Neural cell (in vitro differentiated cells): ENCODE data around the gene DUSP2. TPM values are rescaled to one million over a fixed set of nuclear protein-coding genes. Genes with fewer than 3 reads are reported as not detected.

ENCODE experiments used
- H2AFZ ChIP-seq: fragments of 200-600, 300-800 bp; sonication (generic), shearing (Covaris generic); 2 replicates; pipeline ENCODE4 v1.6.0; 2014; ENCODE audit warnings: low read depth, mild to moderate bottlenecking, antibody characterized with exemption, low read length, moderate library complexity
- H3F3A ChIP-seq: fragments of 200-600 bp; shearing (Covaris generic); 2 replicates; pipeline ENCODE4 v1.6.1; 2016; ENCODE audit warnings: mild to moderate bottlenecking, moderate library complexity, mixed read lengths, antibody characterized with exemption, low read length; ENCODE audit not compliant: insufficient read depth, poor library complexity, severe bottlenecking
- H3K27ac ChIP-seq: fragments of 200-600, 300-800 bp; sonication (generic), shearing (Covaris generic); 2 replicates; pipeline ENCODE4 v1.5.1; 2014; ENCODE audit warnings: mild to moderate bottlenecking, low read length, moderate library complexity
- H3K27me3 ChIP-seq: fragments of 300-800, 200-600 bp; sonication (generic), shearing (Covaris generic); 2 replicates; pipeline ENCODE4 v1.6.0; 2014; ENCODE audit warnings: mild to moderate bottlenecking, low read depth, low read length, moderate library complexity; ENCODE audit not compliant: insufficient read depth
- H3K36me3 ChIP-seq: fragments of 300-800, 200-600 bp; sonication (generic), shearing (Covaris generic); 2 replicates; pipeline ENCODE4 v1.5.1; 2014; ENCODE audit warnings: mild to moderate bottlenecking, antibody characterized with exemption, low read length, moderate library complexity; ENCODE audit not compliant: insufficient read depth
- H3K4me2 ChIP-seq: fragments of 300-800, 200-600 bp; sonication (generic), shearing (Covaris generic); 2 replicates; pipeline ENCODE4 v1.6.0; 2014; ENCODE audit warnings: mild to moderate bottlenecking, low read length
- H3K4me3 ChIP-seq: fragments of 300-800, 200-600 bp; sonication (generic), shearing (Covaris generic); 2 replicates; pipeline ENCODE4 v1.5.1; 2014; ENCODE audit warnings: mild to moderate bottlenecking, low read length, moderate library complexity
- H3K79me2 ChIP-seq: fragments of 200-600 bp; shearing (Covaris generic); replicated peaks from 2 replicates; pipeline ENCODE4 v1.6.0; 2014; ENCODE audit warnings: mild to moderate bottlenecking, low read length, moderate library complexity; ENCODE audit not compliant: insufficient read depth
- H3K9ac ChIP-seq: fragments of 300-800, 200-600 bp; sonication (generic), shearing (Covaris generic); 2 replicates; pipeline ENCODE4 v1.6.1; 2016; ENCODE audit warnings: mild to moderate bottlenecking, low read length, mixed read lengths
- H3K9me2 ChIP-seq: fragments of 200-600 bp; shearing (Covaris generic); 2 replicates; pipeline ENCODE4 v1.6.1; 2016; ENCODE audit warnings: mild to moderate bottlenecking, low read length, mixed read lengths; ENCODE audit not compliant: insufficient read depth
- H3K9me3 ChIP-seq: fragments of 200-600, 300-800 bp; sonication (generic), shearing (Covaris generic); 2 replicates; pipeline ENCODE4 v1.6.1; 2016; ENCODE audit warnings: mild to moderate bottlenecking, mixed run types, low read length, moderate library complexity, mixed read lengths
- H4K20me1 ChIP-seq: fragments of 200-600 bp; shearing (Covaris generic); 2 replicates; pipeline ENCODE4 v1.6.1; 2016; ENCODE audit warnings: mild to moderate bottlenecking, mixed run types; ENCODE audit not compliant: insufficient read depth
- CTCF ChIP-seq: fragments of 450-650 bp; IDR thresholded peaks from 2 replicates; pipeline ENCODE4 v1.5.1; 2014; ENCODE audit warnings: antibody characterized with exemption, mild to moderate bottlenecking, moderate library complexity; ENCODE audit not compliant: poor library complexity, severe bottlenecking
- EP300 ChIP-seq: fragments of 450-650 bp; conservative IDR thresholded peaks from 2 replicates; pipeline ENCODE4 v1.6.1; 2014; ENCODE audit warnings: antibody characterized with exemption, mild to moderate bottlenecking, moderate library complexity; ENCODE audit not compliant: poor library complexity, severe bottlenecking
- EZH2 ChIP-seq: fragments of 200-600, 300-800 bp; shearing (Covaris generic), sonication (generic); IDR thresholded peaks from 2 replicates; pipeline ENCODE4 v1.6.1; 2014; ENCODE audit warnings: antibody characterized with exemption, low read length, borderline replicate concordance, mild to moderate bottlenecking; ENCODE audit not compliant: insufficient read depth, poor library complexity, severe bottlenecking
- MXI1 ChIP-seq: fragments of 450-650 bp; conservative IDR thresholded peaks from 2 replicates; pipeline ENCODE4 v1.6.1; 2014; ENCODE audit warnings: antibody characterized with exemption, mild to moderate bottlenecking; ENCODE audit not compliant: poor library complexity, severe bottlenecking
- POLR2AphosphoS5 ChIP-seq: IDR thresholded peaks from 2 replicates; pipeline ENCODE4 v1.6.1; 2012
- RAD21 ChIP-seq: fragments of 450-650 bp; conservative IDR thresholded peaks from 2 replicates; pipeline ENCODE4 v1.6.1; 2014; ENCODE audit warnings: antibody characterized with exemption, mild to moderate bottlenecking, moderate library complexity
- SMC3 ChIP-seq: fragments of 450-650 bp; conservative IDR thresholded peaks from 2 replicates; pipeline ENCODE4 v1.6.1; 2014; ENCODE audit warnings: antibody characterized with exemption, mild to moderate bottlenecking, moderate library complexity; ENCODE audit not compliant: poor library complexity
- TAF1 ChIP-seq: IDR thresholded peaks from 2 replicates; pipeline ENCODE4 v1.6.1; 2012; ENCODE audit warnings: low read depth
- polyA plus RNA-seq: library from polyadenylated mRNA; depleted of rRNA; stranded (reverse); fragments of >200 nt; gene quantifications from 2 replicates; pipeline ENCODE4 v1.2.3, GENCODE V29; 2014
- TF ChIP-seq, protein P1 (sequence below): IDR thresholded peaks from 2 replicates; pipeline ENCODE4 v1.6.1; 2012; ENCODE audit warnings: borderline replicate concordance

Gene DUSP2
- polyA plus RNA-seq, 1 donor from 2014 or later: 2.1 TPM

- Histone ChIP-seq H3K9me3 (no peaks in the 10 kb centered on the region), H2AFZ (no peak overlapping the region), H3K36me3 (no peaks in the 10 kb centered on the region), H4K20me1 (no peaks in the 10 kb centered on the region), H3K9me2 (no peaks in the 10 kb centered on the region), H3K27ac (no peak overlapping the region), H3K9ac (no peak overlapping the region), H3K27me3 (no peaks in the 10 kb centered on the region), H3F3A (no peaks in the 10 kb centered on the region), H3K4me2 (no peak overlapping the region), H3K4me3 (no peak overlapping the region), H3K79me2 (no peaks in the 10 kb centered on the region)
- no peak for TF ChIP-seq RAD21
- TF ChIP-seq EZH2: no peak
- no peak for TF ChIP-seq EP300
- no peak for TF ChIP-seq MXI1
- TF ChIP-seq, protein P1, sequence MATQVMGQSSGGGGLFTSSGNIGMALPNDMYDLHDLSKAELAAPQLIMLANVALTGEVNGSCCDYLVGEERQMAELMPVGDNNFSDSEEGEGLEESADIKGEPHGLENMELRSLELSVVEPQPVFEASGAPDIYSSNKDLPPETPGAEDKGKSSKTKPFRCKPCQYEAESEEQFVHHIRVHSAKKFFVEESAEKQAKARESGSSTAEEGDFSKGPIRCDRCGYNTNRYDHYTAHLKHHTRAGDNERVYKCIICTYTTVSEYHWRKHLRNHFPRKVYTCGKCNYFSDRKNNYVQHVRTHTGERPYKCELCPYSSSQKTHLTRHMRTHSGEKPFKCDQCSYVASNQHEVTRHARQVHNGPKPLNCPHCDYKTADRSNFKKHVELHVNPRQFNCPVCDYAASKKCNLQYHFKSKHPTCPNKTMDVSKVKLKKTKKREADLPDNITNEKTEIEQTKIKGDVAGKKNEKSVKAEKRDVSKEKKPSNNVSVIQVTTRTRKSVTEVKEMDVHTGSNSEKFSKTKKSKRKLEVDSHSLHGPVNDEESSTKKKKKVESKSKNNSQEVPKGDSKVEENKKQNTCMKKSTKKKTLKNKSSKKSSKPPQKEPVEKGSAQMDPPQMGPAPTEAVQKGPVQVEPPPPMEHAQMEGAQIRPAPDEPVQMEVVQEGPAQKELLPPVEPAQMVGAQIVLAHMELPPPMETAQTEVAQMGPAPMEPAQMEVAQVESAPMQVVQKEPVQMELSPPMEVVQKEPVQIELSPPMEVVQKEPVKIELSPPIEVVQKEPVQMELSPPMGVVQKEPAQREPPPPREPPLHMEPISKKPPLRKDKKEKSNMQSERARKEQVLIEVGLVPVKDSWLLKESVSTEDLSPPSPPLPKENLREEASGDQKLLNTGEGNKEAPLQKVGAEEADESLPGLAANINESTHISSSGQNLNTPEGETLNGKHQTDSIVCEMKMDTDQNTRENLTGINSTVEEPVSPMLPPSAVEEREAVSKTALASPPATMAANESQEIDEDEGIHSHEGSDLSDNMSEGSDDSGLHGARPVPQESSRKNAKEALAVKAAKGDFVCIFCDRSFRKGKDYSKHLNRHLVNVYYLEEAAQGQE: no peak
- no peak for TF ChIP-seq CTCF
- TF ChIP-seq TAF1: no peak
- no peak for TF ChIP-seq SMC3
These were observed 15.6 kb downstream of the DUSP2 start for GRCh38 chr2:96129528-96130120.

DNA sequence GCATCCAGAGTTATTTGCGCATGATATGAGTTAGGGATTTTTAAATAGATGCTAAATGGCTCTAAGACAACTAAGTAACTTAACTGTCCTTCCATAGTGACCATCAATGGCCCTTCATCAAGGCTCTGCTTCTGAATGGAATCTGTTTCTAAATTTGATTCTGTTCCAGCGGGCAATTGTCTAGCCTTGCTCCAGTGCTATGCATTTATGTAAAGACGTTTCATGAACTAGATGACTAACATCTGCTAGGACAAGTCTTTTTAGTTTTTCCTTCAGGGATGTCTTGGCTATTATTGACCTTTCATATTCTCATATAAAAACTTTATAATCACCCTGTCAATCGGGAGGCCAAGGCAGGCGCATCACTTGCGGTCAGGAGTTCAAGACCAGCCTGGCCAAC lies 16.8 kb downstream of the DUSP2 start:
- H3K4me3 ChIP-seq: no peak overlapping the region
- no peak overlapping the region for H3K27ac ChIP-seq
- H2AFZ ChIP-seq: no peak overlapping the region
- H3K9me3 ChIP-seq: no peaks in the 10 kb centered on the region
- H3K79me2 ChIP-seq: no peaks in the 10 kb centered on the region
- H3K36me3 ChIP-seq: no peaks in the 10 kb centered on the region
- TF ChIP-seq CTCF (no peak), MXI1 (no peak), POLR2AphosphoS5 (no peak), RAD21 (no peak), EP300 (no peak), EZH2 (no peak), TAF1 (no peak)
- TF ChIP-seq, protein P1: no peak
- no peak overlapping the region for H3K9ac ChIP-seq
- H3K27me3 ChIP-seq: no peaks in the 10 kb centered on the region
- H3K4me2 ChIP-seq: no peak overlapping the region
- no peaks in the 10 kb centered on the region for H3F3A ChIP-seq
- H4K20me1 ChIP-seq: no peaks in the 10 kb centered on the region
- no peaks in the 10 kb centered on the region for H3K9me2 ChIP-seq
